Keratinocyte (primary cell): Measurements from ENCODE around the gene ZNF577. TPM values are rescaled to one million over a fixed set of nuclear protein-coding genes. Genes with fewer than 3 reads are reported as not detected.

Experiments
- DNase-seq: peaks from one replicate; pipeline ENCODE4 v3.0.0-alpha.2; 2011; ENCODE audit warnings: low read depth, missing footprints, low spot score
- FAIRE-seq: peaks from 2 replicates; lab custom pipeline; 2011; peaks lifted over from hg19 to GRCh38; lab: Jason Lieb, UNC
- H2AFZ ChIP-seq: 2 replicates; pipeline ENCODE4 v1.6.0; 2012; ENCODE audit warnings: low read length, control low read depth, inconsistent platforms; ENCODE audit not compliant: control insufficient read depth
- H3K27ac ChIP-seq: 2 replicates; pipeline ENCODE4 v1.5.1; 2011; ENCODE audit warnings: low read length; ENCODE audit not compliant: control insufficient read depth, insufficient read depth
- H3K27me3 ChIP-seq: 3 replicates; pipeline ENCODE4 v1.6.0; 2011; ENCODE audit warnings: low read length; ENCODE audit not compliant: control insufficient read depth, insufficient read depth; ENCODE audit errors: extremely low read depth
- H3K36me3 ChIP-seq, 2 experiments: 2 replicates in 1 of 2; 3 replicates in 1 of 2; pipeline ENCODE4 v1.5.1; 2011; ENCODE audit warnings: low read length in 2 of 2, mild to moderate bottlenecking in 1 of 2; ENCODE audit not compliant: control insufficient read depth in 2 of 2, insufficient read depth in 2 of 2; ENCODE audit errors: extremely low read depth in 1 of 2
- H3K4me1 ChIP-seq: 3 replicates; pipeline ENCODE4 v1.5.1; 2011; ENCODE audit warnings: low read length; ENCODE audit not compliant: control insufficient read depth, insufficient read depth; ENCODE audit errors: extremely low read depth
- H3K4me2 ChIP-seq: 3 replicates; pipeline ENCODE4 v1.6.0; 2011; ENCODE audit warnings: low read depth, low read length; ENCODE audit not compliant: control insufficient read depth, insufficient read depth; ENCODE audit errors: extremely low read depth
- H3K4me3 ChIP-seq, 3 experiments: fragments of 200-600 bp in 1 of 3; sonication (generic) in 1 of 3; 2 replicates in 2 of 3; 3 replicates in 1 of 3; pipeline ENCODE4 v1.5.1; 2011 to 2016; ENCODE audit warnings: low read length in 3 of 3, mild to moderate bottlenecking in 3 of 3, control low read depth in 2 of 3, inconsistent platforms in 1 of 3, low read depth in 1 of 3, mixed read lengths in 1 of 3, mixed run types in 1 of 3, moderate library complexity in 1 of 3; ENCODE audit not compliant: control insufficient read depth in 2 of 3, insufficient read depth in 2 of 3; ENCODE audit errors: extremely low read depth in 1 of 3
- H3K79me2 ChIP-seq: 2 replicates; pipeline ENCODE4 v1.6.0; 2012; ENCODE audit warnings: low read length; ENCODE audit not compliant: control insufficient read depth, insufficient read depth
- H3K9ac ChIP-seq: 3 replicates; pipeline ENCODE4 v1.6.0; 2011; ENCODE audit warnings: low read length; ENCODE audit not compliant: control insufficient read depth, insufficient read depth; ENCODE audit errors: extremely low read depth
- H3K9me1 ChIP-seq: 3 replicates; pipeline ENCODE4 v1.6.0; 2011; ENCODE audit warnings: low read length; ENCODE audit not compliant: control insufficient read depth, insufficient read depth; ENCODE audit errors: extremely low read depth
- H3K9me3 ChIP-seq: 2 replicates; pipeline ENCODE4 v1.5.1; 2012; ENCODE audit warnings: low read depth, low read length; ENCODE audit not compliant: control insufficient read depth
- H4K20me1 ChIP-seq: 3 replicates; pipeline ENCODE4 v1.6.0; 2011; ENCODE audit warnings: low read length; ENCODE audit not compliant: control insufficient read depth, insufficient read depth; ENCODE audit errors: extremely low read depth
- EZH2 ChIP-seq: IDR thresholded peaks from one replicate; pipeline ENCODE4 v1.6.1; 2012; ENCODE audit warnings: inconsistent platforms, mild to moderate bottlenecking, low read length, moderate library complexity
- dilution Hi-C: fragments of 300-500 bp; cut with MboI; formaldehyde crosslinking; loops from one replicate; pipeline ENCODE4 v1.7.0; 2020; ENCODE audit warnings: low sequenced_read_pairs; ENCODE audit not compliant: extremely low pct_ligation_motif_present
- polyA plus RNA-seq, 5 experiments: library from polyadenylated mRNA; depleted of rRNA in 3 of 5; stranded (reverse) in 3 of 5; stranded (forward) in 1 of 5; unstranded in 1 of 5; fragments of >200 nt; gene quantifications; 1 replicate in 1 of 5; 2 replicates in 3 of 5; 3 replicates in 1 of 5; pipeline versions ENCODE4 v1.2.1 to v1.2.3, GENCODE V29; 2011 to 2012; ENCODE audit warnings: missing spikeins in 2 of 5, low read depth in 1 of 5, low replicate concordance in 1 of 5
- TF ChIP-seq, protein P1 (sequence below), 3 experiments: IDR thresholded peaks in 1 of 3; conservative IDR thresholded peaks in 1 of 3; optimal IDR thresholded peaks in 1 of 3; 2 replicates in 2 of 3; 3 replicates in 1 of 3; pipeline versions ENCODE3 to v1.5.1; 2011; ENCODE audit warnings: low read length in 3 of 3, mild to moderate bottlenecking in 3 of 3, moderate library complexity in 2 of 3, control low read depth in 1 of 3, inconsistent platforms in 1 of 3; ENCODE audit not compliant: insufficient read depth in 2 of 3; ENCODE audit errors: extremely low read depth in 1 of 3

The ZNF577 gene
- polyA plus RNA-seq, 1 donor (not counting 4 experiments of a cell fraction or from before 2014, with no cell fraction given) = 10.4 TPM

DNA sequence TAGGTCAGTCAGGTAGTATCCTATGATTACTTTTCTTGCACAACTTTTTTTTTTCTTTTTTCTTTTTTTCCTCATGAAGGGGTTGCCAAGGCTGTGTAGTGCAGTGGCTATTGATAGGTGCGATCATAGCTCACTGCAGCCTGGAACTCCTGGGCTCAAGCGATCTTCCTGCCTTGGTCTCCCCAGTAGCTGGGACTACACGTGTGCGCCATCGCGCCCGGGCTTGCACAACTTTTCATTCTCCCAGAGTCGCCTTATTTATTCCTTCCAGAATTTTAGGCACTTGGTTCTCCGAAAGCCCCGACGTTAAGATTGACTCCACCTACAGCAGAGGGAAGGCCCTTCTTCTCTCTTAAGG is 38.7 kb upstream of the ZNF577 start:
- Histone ChIP-seq H3K9ac (peak overlapping the region; percentile 89), H3K27me3 (no peaks in the 10 kb centered on the region), H3K36me3 (peaks cover 0 to 3% of the 10 kb centered on the region in 2 experiments), H4K20me1 (no peaks in the 10 kb centered on the region), H3K9me1 (no peaks in the 10 kb centered on the region), H3K4me3 (peak overlapping the region; percentile 89 to 99 (median 91)), H3K9me3 (peaks cover 8% of the 10 kb centered on the region), H3K27ac (peak overlapping the region; percentile 82), H3K4me1 (peaks cover 3% of the 10 kb centered on the region), H3K79me2 (peaks cover 12% of the 10 kb centered on the region), H2AFZ (peak overlapping the region; percentile 100), H3K4me2 (peak overlapping the region; percentile 76)
- dilution Hi-C loops = no loop called here
- FAIRE-seq = no peak
- DNase-seq = no peak
- TF ChIP-seq EZH2 = no peak
- TF ChIP-seq, protein P1, sequence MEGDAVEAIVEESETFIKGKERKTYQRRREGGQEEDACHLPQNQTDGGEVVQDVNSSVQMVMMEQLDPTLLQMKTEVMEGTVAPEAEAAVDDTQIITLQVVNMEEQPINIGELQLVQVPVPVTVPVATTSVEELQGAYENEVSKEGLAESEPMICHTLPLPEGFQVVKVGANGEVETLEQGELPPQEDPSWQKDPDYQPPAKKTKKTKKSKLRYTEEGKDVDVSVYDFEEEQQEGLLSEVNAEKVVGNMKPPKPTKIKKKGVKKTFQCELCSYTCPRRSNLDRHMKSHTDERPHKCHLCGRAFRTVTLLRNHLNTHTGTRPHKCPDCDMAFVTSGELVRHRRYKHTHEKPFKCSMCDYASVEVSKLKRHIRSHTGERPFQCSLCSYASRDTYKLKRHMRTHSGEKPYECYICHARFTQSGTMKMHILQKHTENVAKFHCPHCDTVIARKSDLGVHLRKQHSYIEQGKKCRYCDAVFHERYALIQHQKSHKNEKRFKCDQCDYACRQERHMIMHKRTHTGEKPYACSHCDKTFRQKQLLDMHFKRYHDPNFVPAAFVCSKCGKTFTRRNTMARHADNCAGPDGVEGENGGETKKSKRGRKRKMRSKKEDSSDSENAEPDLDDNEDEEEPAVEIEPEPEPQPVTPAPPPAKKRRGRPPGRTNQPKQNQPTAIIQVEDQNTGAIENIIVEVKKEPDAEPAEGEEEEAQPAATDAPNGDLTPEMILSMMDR (optimal IDR thresholded peaks at IDR 0.05 in 1 of 3, IDR thresholded peaks at IDR 0.05 in 1 of 3, conservative IDR thresholded peaks at IDR 0.05 in 1 of 3; ENCODE audit: extremely low read depth in 1 of 3, insufficient read depth in 2 of 3, low read length in 3 of 3) = no peak

GRCh38 chr19:51921949-51922348 is 34.2 kb upstream of the ZNF577 start:
- DNase-seq = no peak
- no peaks in the 10 kb centered on the region for H3K36me3 ChIP-seq
- no peaks in the 10 kb centered on the region for H3K79me2 ChIP-seq
- no peak overlapping the region for H3K4me3 ChIP-seq
- no peak overlapping the region for H3K9ac ChIP-seq
- TF ChIP-seq EZH2 = no peak
- TF ChIP-seq, protein P1 (optimal IDR thresholded peaks at IDR 0.05 in 1 of 3, IDR thresholded peaks at IDR 0.05 in 1 of 3, conservative IDR thresholded peaks at IDR 0.05 in 1 of 3; ENCODE audit: extremely low read depth in 1 of 3, insufficient read depth in 2 of 3, low read length in 3 of 3) = no peak
- H3K9me1 ChIP-seq = no peaks in the 10 kb centered on the region
- no peak overlapping the region for H2AFZ ChIP-seq
- H4K20me1 ChIP-seq = no peaks in the 10 kb centered on the region
- FAIRE-seq = no peak
- peaks cover 9% of the 10 kb centered on the region for H3K9me3 ChIP-seq
- no peaks in the 10 kb centered on the region for H3K4me1 ChIP-seq
- no peaks in the 10 kb centered on the region for H3K27me3 ChIP-seq
- dilution Hi-C loops = no loop called here
- H3K27ac ChIP-seq = no peak overlapping the region
- no peak overlapping the region for H3K4me2 ChIP-seq
